Renal pelvis (tissue), 4 donors: ENCODE results near the gene RIPK1. TPM values are rescaled to one million over a fixed set of nuclear protein-coding genes. Genes with fewer than 3 reads are reported as not detected.
A peak's percentile ranks its signal among the peaks of the same experiment; 100 is the strongest.

Experiments used
- DNase-seq: peaks from one replicate; pipeline ENCODE4 v3.0.0-alpha.2; 2013
- polyA plus RNA-seq, 3 donors: library from polyadenylated mRNA; unstranded; fragments of 120-200 nt; gene quantifications; one replicate each; pipeline ENCODE4 v1.2.1, GENCODE V29; 2013; ENCODE audit not compliant: insufficient read length in 3 of 3

RIPK1 gene
- polyA plus RNA-seq, 3 donors: 23.7 to 26.3 (median 25.9) TPM

- DNase-seq: no peak
Observed at GRCh38 chr6:3159805-3160781, 91.8 kb downstream of the RIPK1 start.

GRCh38 chr6:3162067-3162497 lies 93.8 kb downstream of the RIPK1 start:
- no peak for DNase-seq

GRCh38 chr6:3162565-3163247 lies 94.4 kb downstream of the RIPK1 start:
- peak; percentile 75 for DNase-seq

GRCh38 chr6:3163248-3163594 lies 94.9 kb downstream of the RIPK1 start:
- no peak for DNase-seq

GRCh38 chr6:3164388-3164787 lies 96.1 kb downstream of the RIPK1 start:
- DNase-seq: no peak

Other genes with a start within 250 kb of the RIPK1 start
- 10 to 100 TPM; 14.7 to 19.8 (median 17.1) TPM for gene SERPINB1, start 226.6 kb upstream of the RIPK1 start, polyA plus RNA-seq
- 10 to 100 TPM in 2 of 3 donors, 1 to 10 TPM in 1; 9.5 to 12.3 (median 11.9) TPM for gene SERPINB9, start 165.2 kb upstream of the RIPK1 start, polyA plus RNA-seq
- 10 to 100 TPM; 82.2 to 86.0 (median 84.7) TPM for gene SERPINB6, start 96.9 kb upstream of the RIPK1 start, polyA plus RNA-seq
- 10 to 100 TPM; 67.2 to 88.7 (median 74.8) TPM for gene NQO2, start 68.6 kb upstream of the RIPK1 start, polyA plus RNA-seq
- gene BPHL, start 50.2 kb downstream of the RIPK1 start, polyA plus RNA-seq: 10 to 100 TPM; 54.5 to 75.9 (median 74.9) TPM
- gene TUBB2A, start 89.0 kb downstream of the RIPK1 start, polyA plus RNA-seq: 10 to 100 TPM; 54.5 to 84.7 (median 55.5) TPM
- 100 to 1,000 TPM; 113 to 157 (median 126) TPM for gene TUBB2B, start 159.2 kb downstream of the RIPK1 start, polyA plus RNA-seq
- gene PSMG4, start 190.5 kb downstream of the RIPK1 start, polyA plus RNA-seq: 10 to 100 TPM; 20.2 to 26.1 (median 24.7) TPM